ENCODE data around the gene CDH1. TPM values are rescaled to one million over a fixed set of nuclear protein-coding genes. Genes with fewer than 3 reads are reported as not detected.

CDH1 gene
- total RNA-seq, 2 donors from 2014 or later = 118 to 123 TPM

- Histone ChIP-seq H3K4me3 (ENCODE audit: low read length) (peak overlapping the region; percentile 75), H3K4me1 (ENCODE audit: control insufficient read depth, insufficient read depth, low read length) (peaks cover 12% of the 10 kb centered on the region), H3K36me3 (ENCODE audit: control insufficient read depth, insufficient read depth, low read length) (no peaks in the 10 kb centered on the region), H3K9ac (ENCODE audit: extremely low read depth, low read length, poor library complexity, severe bottlenecking) (no peak overlapping the region), H3K27me3 (ENCODE audit: control insufficient read depth, insufficient read depth, low read length, poor library complexity, severe bottlenecking) (peaks cover 32% of the 10 kb centered on the region), H3K9me3 (ENCODE audit: control insufficient read depth, low read length) (no peaks in the 10 kb centered on the region), H3K27ac (ENCODE audit: low read depth, low read length) (no peak overlapping the region)
- Mint-ChIP-seq H3K4me3 (peak overlapping the region; percentile 89), H3K27ac (no peak overlapping the region), H3K4me1 (peaks cover 34% of the 10 kb centered on the region), H3K9me3 (no peaks in the 10 kb centered on the region), H3K27me3 (ENCODE audit: insufficient read depth) (no peaks in the 10 kb centered on the region), H3K36me3 (ENCODE audit: low read depth) (no peaks in the 10 kb centered on the region)
- DNase-seq = no peak
- no peak for TF ChIP-seq CTCF (conservative IDR thresholded peaks at IDR 0.05)
- 90 to 97% methylated on average over 8 to 12 of the region's 12 CpGs for WGBS, 2 experiments (ENCODE audit: insufficient coverage in 1 of 2, insufficient read length in 1 of 2)
These were observed 531 bp upstream of the CDH1 start for GRCh38 chr16:68736561-68736960.

GRCh38 chr16:68737730-68738629, 888 bp downstream of the CDH1 start:
- WGBS, 2 experiments (ENCODE audit: insufficient coverage in 1 of 2, insufficient read length in 1 of 2) = 6 to 8% methylated on average over 17 to 58 of the region's 58 CpGs
- peak; percentile 27 for TF ChIP-seq CTCF (conservative IDR thresholded peaks at IDR 0.05)
- H3K27me3 Mint-ChIP-seq (ENCODE audit: insufficient read depth) = no peaks in the 10 kb centered on the region
- no peak overlapping the region for H3K27ac ChIP-seq (ENCODE audit: low read depth, low read length)
- DNase-seq = peak; percentile 79
- peak overlapping the region; percentile 94 for H3K27ac Mint-ChIP-seq
- H3K9ac ChIP-seq (ENCODE audit: extremely low read depth, low read length, poor library complexity, severe bottlenecking) = no peak overlapping the region
- no peaks in the 10 kb centered on the region for H3K36me3 Mint-ChIP-seq (ENCODE audit: low read depth)
- H3K4me1 ChIP-seq (ENCODE audit: control insufficient read depth, insufficient read depth, low read length) = peaks cover 2% of the 10 kb centered on the region
- peaks cover 33% of the 10 kb centered on the region for H3K4me1 Mint-ChIP-seq
- peak overlapping the region; percentile 75 for H3K4me3 ChIP-seq (ENCODE audit: low read length)
- peaks cover 32% of the 10 kb centered on the region for H3K27me3 ChIP-seq (ENCODE audit: control insufficient read depth, insufficient read depth, low read length, poor library complexity, severe bottlenecking)
- no peaks in the 10 kb centered on the region for H3K36me3 ChIP-seq (ENCODE audit: control insufficient read depth, insufficient read depth, low read length)
- no peaks in the 10 kb centered on the region for H3K9me3 ChIP-seq (ENCODE audit: control insufficient read depth, low read length)
- peak overlapping the region; percentile 89 for H3K4me3 Mint-ChIP-seq
- H3K9me3 Mint-ChIP-seq = no peaks in the 10 kb centered on the region

- Mint-ChIP-seq H3K27me3 (ENCODE audit: insufficient read depth) (no peaks in the 10 kb centered on the region), H3K4me1 (peaks cover 54% of the 10 kb centered on the region), H3K36me3 (ENCODE audit: low read depth) (no peaks in the 10 kb centered on the region), H3K27ac (peak overlapping the region; percentile 61), H3K9me3 (no peaks in the 10 kb centered on the region), H3K4me3 (no peak overlapping the region)
- no peak for DNase-seq
- no peak for TF ChIP-seq CTCF (conservative IDR thresholded peaks at IDR 0.05)
- WGBS, 2 experiments (ENCODE audit: insufficient coverage in 1 of 2, insufficient read length in 1 of 2) = 76 to 80% methylated on average over 5 to 7 of the region's 7 CpGs
- no peaks in the 10 kb centered on the region for H3K9me3 ChIP-seq (ENCODE audit: control insufficient read depth, low read length)
- no peak overlapping the region for H3K9ac ChIP-seq (ENCODE audit: extremely low read depth, low read length, poor library complexity, severe bottlenecking)
- H3K4me1 ChIP-seq (ENCODE audit: control insufficient read depth, insufficient read depth, low read length) = peaks cover 2% of the 10 kb centered on the region
- no peak overlapping the region for H3K4me3 ChIP-seq (ENCODE audit: low read length)
- no peak overlapping the region for H3K27ac ChIP-seq (ENCODE audit: low read depth, low read length)
- H3K27me3 ChIP-seq (ENCODE audit: control insufficient read depth, insufficient read depth, low read length, poor library complexity, severe bottlenecking) = peaks cover 29% of the 10 kb centered on the region
- H3K36me3 ChIP-seq (ENCODE audit: control insufficient read depth, insufficient read depth, low read length) = no peaks in the 10 kb centered on the region
These were observed 3.0 kb downstream of the CDH1 start for GRCh38 chr16:68739964-68740627.

Measured in endodermal cell (in vitro differentiated cells).